SK-N-SH (cell line): ENCODE measurements around the gene C4A.
"Not testable (repeated sequence)": the region's sequence is repeated elsewhere in the genome, so short reads cannot be mapped to it uniquely, and the experiment has no call there.

ENCODE experiments used
- CHD2 ChIP-seq: fragments of 150-350 bp; IDR thresholded peaks from 2 replicates; pipeline ENCODE4 v1.6.1; 2018; ENCODE audit warnings: low read length; ENCODE audit not compliant: partially characterized antibody
- CTCF ChIP-seq: fragments of 200-600 bp; sonication (generic); IDR thresholded peaks from 2 replicates; pipeline ENCODE4 v1.6.1; 2017; ENCODE audit warnings: antibody characterized with exemption, mild to moderate bottlenecking, moderate library complexity
- FOXJ3 ChIP-seq: sonication (generic); formaldehyde crosslinking; IDR thresholded peaks from 2 replicates; pipeline ENCODE4 v1.5.1; 2020; ENCODE audit warnings: mild to moderate bottlenecking, missing genetic modification reagents
- GABPA ChIP-seq: IDR thresholded peaks from 2 replicates; pipeline ENCODE4 v1.4.0; 2012; ENCODE audit warnings: low read depth, mild to moderate bottlenecking
- POLR2AphosphoS5 ChIP-seq: IDR thresholded peaks from 2 replicates; pipeline ENCODE4 v1.6.1; 2012; ENCODE audit warnings: low read depth, low read length
- RCOR1 ChIP-seq: fragments of 150-350 bp; IDR thresholded peaks from 2 replicates; pipeline ENCODE4 v1.6.1; 2017; ENCODE audit warnings: antibody characterized with exemption, low read length
- REST ChIP-seq: IDR thresholded peaks from 2 replicates; pipeline ENCODE4 v1.6.1; 2012; ENCODE audit warnings: mild to moderate bottlenecking, low read depth, low read length, moderate library complexity
- RFX5 ChIP-seq: IDR thresholded peaks from 2 replicates; pipeline ENCODE4 v1.6.1; 2012; ENCODE audit warnings: mild to moderate bottlenecking, improper control_type of control experiment, low read length
- RXRA ChIP-seq: IDR thresholded peaks from 2 replicates; pipeline ENCODE4 v1.4.0; 2012; ENCODE audit warnings: low read depth, mild to moderate bottlenecking, borderline replicate concordance
- SMC3 ChIP-seq: IDR thresholded peaks from 2 replicates; pipeline ENCODE4 v1.6.1; 2012; ENCODE audit warnings: low read depth, low read length, improper control_type of control experiment
- TAF1 ChIP-seq: IDR thresholded peaks from 2 replicates; pipeline ENCODE4 v1.6.1; 2012; ENCODE audit warnings: low read depth, mild to moderate bottlenecking, low read length, moderate library complexity, borderline replicate concordance
- TEAD4 ChIP-seq: IDR thresholded peaks from 2 replicates; pipeline ENCODE4 v1.4.0; 2012; ENCODE audit warnings: mild to moderate bottlenecking, borderline replicate concordance; ENCODE audit not compliant: insufficient read depth
- USF2 ChIP-seq: fragments of 150-350 bp; IDR thresholded peaks from 2 replicates; pipeline ENCODE4 v1.6.1; 2017; ENCODE audit warnings: antibody characterized with exemption, low read length, low read depth, borderline replicate concordance

- not testable (repeated sequence) for TF ChIP-seq CTCF; TAF1; RFX5; FOXJ3 (CRISPR knock-in tag); POLR2AphosphoS5; TEAD4; SMC3; RCOR1; CHD2; USF2; REST; RXRA; GABPA
Measured at GRCh38 chr6:32041050-32041321, 59.1 kb downstream of the C4A start.
